ENCODE results near the gene PTPRU. TPM values are rescaled to one million over a fixed set of nuclear protein-coding genes. Genes with fewer than 3 reads are reported as not detected.
"Not testable (repeated sequence)": the region's sequence is repeated elsewhere in the genome, so short reads cannot be mapped to it uniquely, and the experiment has no call there.

Gene PTPRU
- total RNA-seq, 1 experiment from 2014 or later: 35.5 TPM

DNA sequence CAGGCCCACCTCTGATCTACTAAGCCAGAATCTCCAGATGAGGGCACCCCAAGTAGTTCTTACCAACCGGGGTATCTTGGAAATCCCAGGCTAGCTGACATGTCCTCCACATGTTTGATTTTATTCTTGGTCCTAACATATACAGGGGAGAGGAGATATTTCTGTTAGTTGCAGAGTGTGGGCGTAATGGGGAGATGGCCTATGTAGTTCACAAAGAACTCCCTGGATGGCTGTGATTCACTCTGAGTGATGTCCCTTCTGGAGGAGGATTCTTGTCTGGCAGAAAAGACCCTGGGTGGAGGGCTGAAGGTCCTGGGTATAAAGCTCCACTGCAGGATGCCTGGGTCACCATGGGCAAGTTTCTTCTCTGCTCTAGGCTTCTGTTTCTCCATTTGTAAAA lies 18.7 kb upstream of the PTPRU start:
- DNase-seq (ENCODE audit: low spot score): no peak
- in situ Hi-C loops (cut with HindIII; ENCODE audit: low sequenced_read_pairs): no loop called here

DNA sequence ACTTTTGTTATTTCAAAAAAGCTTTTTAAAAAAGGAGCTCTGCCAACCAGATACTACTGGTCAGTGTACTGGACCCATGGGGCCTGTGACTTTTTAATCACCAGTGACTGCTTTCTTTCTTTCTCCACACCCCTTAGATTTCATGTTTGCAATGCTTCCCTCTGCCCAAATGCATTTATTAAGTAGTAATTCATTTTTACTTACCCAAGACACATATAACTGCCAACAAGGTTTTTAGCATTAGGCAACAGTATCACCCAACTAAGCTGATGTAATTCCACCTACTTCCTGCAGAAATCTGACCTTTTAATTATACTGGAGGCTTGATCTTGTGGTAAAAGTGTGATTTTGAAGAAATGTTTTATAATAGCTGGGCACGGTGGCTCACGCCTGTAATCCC lies 18.1 kb upstream of the PTPRU start:
- no peak for DNase-seq (ENCODE audit: low spot score)
- in situ Hi-C loops (cut with HindIII; ENCODE audit: low sequenced_read_pairs): no loop called here

DNA sequence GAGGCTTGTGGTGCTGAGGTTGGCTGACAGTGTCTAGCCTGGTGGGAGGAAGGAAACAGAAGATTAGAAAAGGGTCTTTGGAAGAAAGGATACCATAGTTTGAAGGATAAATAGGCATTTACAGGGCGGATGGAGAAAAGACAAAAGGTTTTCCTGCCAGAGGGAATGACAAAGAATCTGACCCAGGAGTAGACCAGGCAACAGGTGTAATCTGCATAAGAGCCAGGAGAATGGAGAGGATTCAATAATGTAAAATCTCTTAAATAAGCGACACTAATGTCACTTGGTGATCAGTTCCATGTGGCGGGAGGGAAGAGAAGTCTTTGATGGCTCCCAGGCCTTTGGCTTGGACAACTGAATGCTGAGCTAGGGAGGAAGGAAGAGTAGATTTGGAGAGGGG lies 15.0 kb upstream of the PTPRU start:
- DNase-seq (ENCODE audit: low spot score): no peak
- in situ Hi-C loops (cut with HindIII; ENCODE audit: low sequenced_read_pairs): no loop called here

DNA sequence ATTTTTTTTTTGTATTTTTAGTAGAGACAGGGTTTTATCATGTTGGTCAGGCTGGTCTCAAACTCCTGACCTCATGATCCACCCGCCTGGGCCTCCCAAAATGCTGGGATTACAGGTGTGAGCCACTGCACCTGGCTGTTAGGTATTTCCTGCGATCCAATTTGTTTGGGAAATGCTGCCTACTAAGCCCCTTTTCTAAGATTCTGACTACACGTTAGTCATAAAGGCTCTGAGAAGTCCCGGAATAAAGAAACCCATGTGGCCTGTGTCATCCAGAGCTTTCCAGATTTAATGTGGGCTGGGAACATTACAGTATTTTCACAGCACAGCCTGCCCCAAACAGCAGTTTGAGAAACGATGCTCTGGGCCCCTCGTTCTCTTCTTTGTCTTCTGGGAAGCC lies 14.1 kb upstream of the PTPRU start:
- in situ Hi-C loops (cut with HindIII; ENCODE audit: low sequenced_read_pairs); DNase-seq (ENCODE audit: low spot score): not testable (repeated sequence)

DNA sequence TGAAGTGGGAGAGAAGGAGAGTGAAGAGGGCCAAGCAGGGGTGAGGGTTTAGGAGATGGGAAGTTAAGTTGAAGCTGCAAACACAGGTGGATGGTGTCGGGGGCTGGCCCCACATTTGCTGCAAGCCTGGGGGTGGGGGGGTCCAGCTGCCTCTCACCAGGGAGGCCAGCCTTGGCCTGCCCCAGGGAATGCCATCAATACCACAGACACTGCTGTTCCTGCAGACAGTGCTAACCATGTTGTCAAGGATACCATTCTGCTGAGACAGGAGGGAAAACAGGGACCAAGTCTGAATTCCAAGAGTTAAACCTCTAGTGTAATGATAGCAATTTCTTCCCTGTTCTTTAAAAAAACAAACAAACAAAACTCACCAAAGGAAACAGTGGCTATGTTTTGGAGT lies 13.6 kb upstream of the PTPRU start:
- DNase-seq (ENCODE audit: low spot score): no peak
- in situ Hi-C loops (cut with HindIII; ENCODE audit: low sequenced_read_pairs): no loop called here

DNA sequence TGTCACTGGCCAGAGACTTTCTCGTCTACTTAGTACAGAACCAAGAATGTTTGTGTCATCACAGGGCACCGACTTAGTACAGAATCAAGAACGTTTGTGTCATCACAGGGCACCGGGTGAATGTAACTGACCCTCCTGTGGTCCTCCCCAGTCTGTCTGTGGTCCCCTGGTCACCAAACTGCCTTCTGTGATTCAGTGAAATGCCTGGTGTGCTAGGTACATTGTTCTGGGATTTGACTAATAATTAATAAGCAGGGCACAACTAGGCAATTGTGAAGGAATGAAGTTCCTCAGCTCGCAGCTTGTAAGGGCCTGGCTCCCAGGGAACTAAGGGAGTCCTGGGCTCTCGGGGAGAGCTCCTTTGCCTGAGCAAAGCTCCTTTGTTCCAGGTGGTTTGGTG lies 12.8 kb upstream of the PTPRU start:
- no peak for DNase-seq (ENCODE audit: low spot score)
- in situ Hi-C loops (cut with HindIII; ENCODE audit: low sequenced_read_pairs): no loop called here

DNA sequence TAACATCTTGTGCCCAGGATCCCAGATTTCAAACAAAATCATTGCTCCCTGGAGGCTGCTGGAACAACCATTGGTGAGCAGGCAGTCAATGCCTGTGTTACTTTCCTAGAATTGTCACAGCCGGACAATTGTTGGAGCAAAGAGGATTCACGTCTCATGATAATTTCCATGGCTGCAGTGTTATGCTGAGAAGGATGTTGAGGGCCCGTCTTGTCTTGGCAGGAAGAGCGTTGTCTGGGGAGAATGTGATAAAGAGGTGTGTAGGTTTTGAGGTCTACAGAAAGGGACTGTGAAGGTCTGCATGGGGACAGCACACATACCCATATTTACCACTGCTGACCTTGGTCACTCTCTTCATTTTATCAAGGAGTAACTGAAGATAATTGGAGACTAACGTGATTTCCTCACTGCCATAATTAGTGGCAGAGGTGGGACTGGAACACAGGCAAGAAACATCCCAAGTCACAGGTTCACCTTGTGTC lies 11.9 kb upstream of the PTPRU start:
- in situ Hi-C loops (cut with HindIII; ENCODE audit: low sequenced_read_pairs): no loop called here
- DNase-seq (ENCODE audit: low spot score): no peak

DNA sequence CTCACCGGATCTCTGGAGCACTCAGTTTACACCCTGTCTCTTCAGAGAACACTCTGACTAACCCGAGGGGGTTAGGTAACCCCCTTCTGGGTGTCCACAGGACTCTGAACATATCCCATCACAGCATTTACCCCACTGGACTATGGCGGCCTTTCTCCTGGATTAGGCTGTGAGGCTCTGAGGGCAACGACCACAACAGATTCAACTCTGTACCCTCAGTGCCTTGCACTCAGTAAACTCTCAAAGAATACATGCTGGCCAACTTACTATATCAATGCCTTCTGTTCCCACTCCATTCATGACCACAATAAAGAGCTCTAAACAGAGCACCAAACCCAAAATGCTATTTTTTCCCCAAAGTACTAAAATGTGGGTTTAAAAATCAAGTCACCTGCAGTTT lies 11.0 kb upstream of the PTPRU start:
- in situ Hi-C loops (cut with HindIII; ENCODE audit: low sequenced_read_pairs): loop anchor here (25.0 kb wide), 1 partner anchor 162 kb away; no protein-coding TSS in a partner anchor
- no peak for DNase-seq (ENCODE audit: low spot score)

DNA sequence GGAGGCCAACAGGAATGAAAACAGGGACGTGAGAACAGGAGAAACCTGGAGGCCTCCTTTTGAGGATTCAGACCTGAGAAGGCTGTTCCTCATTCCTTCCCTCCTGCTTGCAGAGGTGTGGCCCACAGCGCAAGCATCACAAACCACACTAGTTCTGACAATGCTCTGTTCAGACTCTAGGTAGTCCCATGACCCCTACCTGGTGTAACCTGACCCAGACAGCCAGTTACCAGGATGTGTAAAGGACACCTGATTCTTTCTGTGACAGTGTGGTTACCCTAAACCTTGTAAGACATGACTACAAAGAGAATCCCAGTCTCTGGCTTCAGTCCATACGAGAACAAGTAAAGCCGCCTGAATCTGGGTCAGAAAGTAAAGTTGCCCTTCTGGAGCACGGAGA lies 8.8 kb upstream of the PTPRU start:
- in situ Hi-C loops (cut with HindIII; ENCODE audit: low sequenced_read_pairs): loop anchor here (25.0 kb wide), 1 partner anchor 160 kb away; no protein-coding TSS in a partner anchor
- no peak for DNase-seq (ENCODE audit: low spot score)

DNA sequence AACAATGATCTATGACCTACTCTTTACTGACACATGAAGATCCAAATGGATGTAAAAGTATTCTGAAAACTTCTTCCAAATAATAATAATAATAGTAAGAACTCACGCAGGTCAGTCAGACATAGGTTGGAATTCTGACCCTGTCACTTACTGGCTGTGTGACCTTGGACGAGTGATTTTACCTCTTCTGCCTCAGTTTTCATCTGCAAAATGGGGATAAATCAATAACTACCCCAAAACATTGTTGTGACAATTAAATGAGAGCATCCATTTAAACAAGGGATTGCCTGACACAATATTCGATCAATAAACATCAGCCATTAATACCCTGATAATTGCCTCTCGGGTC lies 6.1 kb upstream of the PTPRU start:
- DNase-seq (ENCODE audit: low spot score): no peak
- in situ Hi-C loops (cut with HindIII; ENCODE audit: low sequenced_read_pairs): loop anchor here (25.0 kb wide), 1 partner anchor 157 kb away; no protein-coding TSS in a partner anchor

DNA sequence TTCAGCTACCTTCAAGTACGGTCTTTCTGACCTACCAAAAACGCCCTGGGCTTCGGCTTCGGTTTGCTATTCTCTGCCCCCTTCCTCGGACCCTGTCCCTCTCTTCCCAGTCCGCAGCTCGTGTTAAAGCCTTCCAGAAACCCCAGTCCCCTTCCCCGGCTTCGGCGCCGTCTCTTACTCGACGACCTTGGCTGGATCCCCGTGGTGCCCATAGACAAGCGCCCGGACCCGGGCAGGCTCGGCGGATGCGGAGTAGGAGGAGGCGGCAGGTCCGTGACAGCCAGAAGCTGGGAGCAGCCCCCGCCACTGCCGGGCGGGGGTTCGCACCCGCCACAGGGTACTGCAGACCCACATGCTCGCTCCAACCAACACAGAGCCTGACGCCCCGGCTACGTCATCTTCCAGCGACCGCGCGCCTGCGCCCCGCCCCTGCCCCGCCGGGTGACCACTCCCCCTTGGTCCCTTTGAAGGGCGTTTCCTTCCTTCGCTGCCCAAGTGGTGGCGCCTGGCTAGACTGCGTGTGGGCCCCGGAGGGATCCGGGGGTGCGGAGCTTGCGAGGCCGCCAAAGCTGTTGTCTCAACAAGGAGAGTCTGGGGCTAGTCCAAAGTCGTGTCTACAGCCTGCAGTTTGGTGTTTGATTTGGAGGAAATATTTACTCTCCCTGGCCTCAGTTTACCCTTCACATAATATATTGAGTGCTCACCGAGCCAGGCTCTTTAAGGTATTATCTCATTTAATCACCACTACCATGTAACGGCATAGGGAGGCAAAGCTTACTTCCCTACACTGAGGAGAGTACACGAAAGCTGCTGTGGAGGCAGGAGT lies 5.6 kb upstream of the PTPRU start, which contains the start of gene MECR:
Gene MECR, minus strand, starts transcription at position 382 of the 826 bp plus-strand sequence. Its CDS starts 28 bp downstream, at position 354.
- in situ Hi-C loops (cut with HindIII; ENCODE audit: low sequenced_read_pairs): loop anchor here (25.0 kb wide), 1 partner anchor 157 kb away; no protein-coding TSS in a partner anchor
- DNase-seq (ENCODE audit: low spot score): peak; percentile 87

DNA sequence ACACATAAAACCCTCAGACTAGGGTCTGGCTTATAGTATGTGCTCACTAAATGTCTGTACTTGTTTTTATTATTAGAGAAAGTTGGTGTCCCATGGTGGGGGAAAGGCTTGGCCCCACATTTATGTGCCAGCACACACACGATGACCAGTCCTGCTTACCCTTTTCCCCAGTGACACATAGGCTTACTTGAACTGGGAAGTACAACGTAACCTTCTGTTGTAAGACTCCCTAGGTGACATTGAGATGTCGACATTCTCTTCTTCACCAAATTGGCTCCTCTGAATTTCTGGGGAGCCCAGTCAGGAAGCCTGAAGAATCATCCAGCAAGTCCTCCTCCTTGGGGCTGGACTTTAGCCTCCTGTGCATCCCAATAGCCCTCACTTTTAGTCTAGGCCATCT lies 3.9 kb upstream of the PTPRU start:
- no peak for DNase-seq (ENCODE audit: low spot score)
- in situ Hi-C loops (cut with HindIII; ENCODE audit: low sequenced_read_pairs): loop anchor here (25.0 kb wide), 1 partner anchor 155 kb away; no protein-coding TSS in a partner anchor

DNA sequence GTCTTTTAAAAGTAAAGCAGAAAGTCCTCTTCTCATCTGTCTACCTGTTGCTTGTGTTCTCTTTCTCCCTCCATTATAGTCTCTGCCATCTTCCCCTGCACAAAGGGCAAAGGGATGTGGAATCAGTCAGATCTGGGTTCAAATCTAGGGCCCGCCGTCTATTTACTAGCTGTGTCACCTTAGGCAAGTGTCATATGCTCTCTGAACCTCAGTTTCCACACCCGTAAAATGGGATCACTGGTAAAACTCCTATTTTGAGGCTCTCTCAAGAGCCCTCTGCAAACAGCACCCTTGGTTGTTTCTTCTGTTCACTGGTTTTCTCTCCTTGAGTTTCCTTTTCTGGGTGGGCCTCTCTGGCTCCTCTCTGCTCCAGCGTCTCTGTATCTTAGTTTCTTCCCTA lies 2.6 kb upstream of the PTPRU start:
- in situ Hi-C loops (cut with HindIII; ENCODE audit: low sequenced_read_pairs): loop anchor here (25.0 kb wide), 1 partner anchor 154 kb away; no protein-coding TSS in a partner anchor
- no peak for DNase-seq (ENCODE audit: low spot score)

DNA sequence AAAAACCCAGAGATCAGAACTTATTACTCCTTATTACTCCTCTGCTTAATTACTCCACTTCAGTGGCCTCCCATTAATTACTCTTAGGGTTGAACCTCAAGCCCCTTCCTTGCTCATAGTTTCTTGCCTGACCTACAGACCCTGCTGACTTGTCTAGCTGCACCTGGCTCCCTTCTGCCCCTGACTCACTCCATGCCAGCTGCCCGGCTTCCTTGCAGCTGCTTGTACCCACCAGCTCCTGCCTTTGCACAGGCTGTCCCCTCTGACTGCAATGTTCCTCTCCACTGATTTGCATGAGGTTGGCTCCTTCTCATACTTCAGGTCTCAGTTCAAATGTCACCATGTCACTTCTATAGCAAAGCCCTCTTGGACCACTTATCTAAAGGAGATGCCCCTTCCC lies 1.9 kb upstream of the PTPRU start:
- DNase-seq (ENCODE audit: low spot score): no peak
- in situ Hi-C loops (cut with HindIII; ENCODE audit: low sequenced_read_pairs): loop anchor here (25.0 kb wide), 1 partner anchor 153 kb away; no protein-coding TSS in a partner anchor

DNA sequence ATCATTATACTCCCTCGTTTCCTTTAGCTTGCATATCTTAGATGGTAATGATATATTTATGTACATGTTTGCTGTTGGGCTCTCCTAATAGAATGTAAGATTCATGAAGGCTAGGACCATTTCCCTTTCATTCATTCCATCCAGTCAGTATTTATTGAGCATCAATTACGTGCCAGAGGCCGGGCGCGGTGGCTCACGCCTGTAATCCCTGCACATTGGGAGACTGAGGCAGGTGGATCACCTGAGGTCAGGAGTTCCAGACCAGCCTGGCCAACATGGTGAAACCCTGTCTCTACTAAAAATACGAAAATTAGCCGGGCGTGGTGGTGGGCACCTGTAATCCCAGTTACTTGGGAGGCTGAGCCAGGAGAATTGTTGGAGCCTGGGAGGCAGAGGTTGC lies 1.4 kb upstream of the PTPRU start:
- DNase-seq (ENCODE audit: low spot score): not testable (repeated sequence)
- in situ Hi-C loops (cut with HindIII; ENCODE audit: low sequenced_read_pairs): loop anchor here (25.0 kb wide), 1 partner anchor 152 kb away; no protein-coding TSS in a partner anchor

DNA sequence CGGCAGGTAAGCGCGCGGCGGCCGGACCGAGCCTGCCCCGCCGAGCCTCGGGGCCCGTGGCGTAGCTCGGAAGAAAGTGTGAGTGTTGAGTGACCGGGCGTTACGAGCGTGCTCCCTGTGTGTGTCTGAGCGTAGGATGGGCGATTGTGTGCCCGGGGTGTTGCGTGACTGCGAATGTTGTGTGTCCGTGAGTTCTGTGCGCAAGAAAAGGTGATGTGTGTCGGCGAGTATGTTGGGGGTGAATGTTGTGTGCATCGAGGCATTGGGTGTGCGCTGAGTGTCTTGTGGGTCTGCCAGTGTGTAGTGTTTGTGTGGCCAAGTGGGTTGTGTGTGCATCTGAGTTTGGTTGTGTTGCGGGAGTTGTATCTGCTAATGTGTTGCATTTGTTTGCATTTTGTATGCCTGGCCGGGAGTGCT lies 398 bp downstream of the PTPRU start:
- DNase-seq (ENCODE audit: low spot score): no peak
- in situ Hi-C loops (cut with HindIII; ENCODE audit: low sequenced_read_pairs): loop anchor here (25.0 kb wide), 1 partner anchor 151 kb away; no protein-coding TSS in a partner anchor

DNA sequence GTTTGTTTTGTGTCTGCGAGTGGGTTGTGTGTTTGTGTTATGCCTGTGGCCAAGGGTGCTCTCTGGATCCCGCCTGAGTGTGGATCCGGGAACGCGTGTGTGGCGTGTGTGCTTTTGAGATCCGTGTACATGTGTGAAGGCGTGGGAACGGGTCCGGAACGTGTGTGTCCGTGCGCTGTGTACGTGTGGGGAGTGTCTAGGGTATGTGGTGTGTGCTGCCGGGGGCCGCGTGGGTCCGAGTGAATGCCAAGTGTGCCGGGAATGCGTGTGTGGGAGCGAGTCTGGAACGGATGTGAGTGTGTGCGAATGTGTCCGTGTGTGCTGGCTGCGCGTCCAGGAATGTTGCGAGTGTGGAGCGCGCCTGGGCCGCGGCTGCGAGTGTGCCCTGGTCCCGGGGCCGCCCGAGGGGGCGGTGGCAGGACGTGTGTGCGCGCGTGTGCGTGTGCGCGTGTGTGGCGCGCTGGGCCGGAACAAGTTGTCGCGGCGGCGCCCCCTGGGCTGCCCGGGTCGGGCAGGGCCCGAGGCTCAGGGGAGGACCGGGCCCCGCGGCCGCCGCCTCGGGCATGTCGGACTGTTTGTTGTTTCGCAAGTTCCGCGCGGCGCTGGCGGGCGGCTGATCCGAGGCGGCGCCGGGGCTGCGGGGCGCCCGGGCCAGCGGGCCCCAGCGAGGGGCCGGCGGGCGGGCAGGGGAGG lies 953 bp downstream of the PTPRU start:
- in situ Hi-C loops (cut with HindIII; ENCODE audit: low sequenced_read_pairs): loop anchor here (25.0 kb wide), 1 partner anchor 150 kb away; no protein-coding TSS in a partner anchor

DNA sequence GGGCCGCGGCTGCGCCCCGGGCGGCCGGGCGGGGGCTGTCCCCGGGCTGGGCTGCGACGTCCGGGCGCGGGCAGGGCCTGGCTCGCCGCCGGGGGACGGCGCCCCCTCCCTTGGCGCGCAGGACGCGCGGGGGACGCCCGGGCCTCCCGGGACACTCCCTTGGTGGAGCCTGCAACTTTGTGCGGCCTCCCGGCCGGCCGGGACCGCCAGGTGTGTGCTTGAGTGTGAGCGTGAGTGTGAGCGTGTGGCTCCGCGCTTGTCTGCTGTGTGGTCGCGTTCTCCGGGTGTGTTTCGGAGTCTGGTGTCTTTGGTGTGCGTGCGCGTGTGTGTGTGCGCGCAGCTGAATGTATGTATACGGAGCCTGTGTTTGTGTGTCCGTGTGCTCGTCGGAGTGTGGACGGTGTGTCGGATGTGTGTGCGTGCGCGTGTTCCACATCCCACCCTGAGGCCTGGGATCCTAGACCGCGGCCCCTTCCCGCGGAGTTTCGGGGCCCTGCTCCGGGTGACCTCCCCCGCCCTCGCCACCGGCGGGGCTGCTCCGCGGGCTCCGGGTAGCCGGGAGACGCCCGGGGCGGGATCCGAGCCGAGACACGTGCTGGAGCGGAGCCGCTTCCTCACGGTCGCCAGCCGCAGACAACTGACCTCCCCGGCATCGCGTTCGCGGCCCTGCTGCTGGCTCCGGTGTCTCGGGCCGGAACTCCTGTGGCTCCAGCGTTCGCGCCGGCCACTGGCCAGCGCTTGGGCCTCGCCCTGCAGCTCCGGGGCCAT lies 1.7 kb downstream of the PTPRU start:
- in situ Hi-C loops (cut with HindIII; ENCODE audit: low sequenced_read_pairs): loop anchor here (25.0 kb wide), 1 partner anchor 149 kb away; no protein-coding TSS in a partner anchor
- no peak for DNase-seq (ENCODE audit: low spot score)

More for the DNA sequence above, 953 bp downstream of the PTPRU start:
- no peak for DNase-seq (ENCODE audit: low spot score)

DNA sequence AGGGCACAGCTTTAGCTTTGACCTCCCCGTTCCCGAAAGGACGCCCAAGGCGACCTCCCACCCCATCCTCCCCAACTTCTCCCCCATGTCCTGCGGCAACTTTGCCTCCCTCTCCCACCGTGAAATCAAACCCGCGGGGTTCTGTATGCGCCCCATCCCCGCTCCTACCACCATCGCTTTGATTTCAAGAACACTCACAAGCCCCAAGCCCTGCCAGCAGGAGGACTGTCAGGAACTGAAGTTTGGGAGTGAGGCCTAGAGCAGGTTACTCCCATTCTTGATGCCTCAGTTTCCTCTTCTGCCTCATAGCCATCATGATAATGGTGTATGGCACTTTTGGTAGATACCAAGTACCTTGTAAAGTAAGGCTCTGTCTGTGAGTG lies 2.3 kb downstream of the PTPRU start:
- no peak for DNase-seq (ENCODE audit: low spot score)
- in situ Hi-C loops (cut with HindIII; ENCODE audit: low sequenced_read_pairs): loop anchor here (25.0 kb wide), 1 partner anchor 149 kb away; no protein-coding TSS in a partner anchor
